HG03025 (cell line): ENCODE data around the gene SKAP1.
A peak's percentile ranks its signal among the peaks of the same experiment; 100 is the strongest.

ENCODE experiments used
- ATAC-seq: cut with Tn5 transposase; IDR thresholded peaks from one replicate; pipeline ENCODE4 v1.9.1; 2021; ENCODE audit warnings: mild to moderate bottlenecking, moderate library complexity; ENCODE audit not compliant: unreplicated experiment, low FRiP score

Gene SKAP1

DNA sequence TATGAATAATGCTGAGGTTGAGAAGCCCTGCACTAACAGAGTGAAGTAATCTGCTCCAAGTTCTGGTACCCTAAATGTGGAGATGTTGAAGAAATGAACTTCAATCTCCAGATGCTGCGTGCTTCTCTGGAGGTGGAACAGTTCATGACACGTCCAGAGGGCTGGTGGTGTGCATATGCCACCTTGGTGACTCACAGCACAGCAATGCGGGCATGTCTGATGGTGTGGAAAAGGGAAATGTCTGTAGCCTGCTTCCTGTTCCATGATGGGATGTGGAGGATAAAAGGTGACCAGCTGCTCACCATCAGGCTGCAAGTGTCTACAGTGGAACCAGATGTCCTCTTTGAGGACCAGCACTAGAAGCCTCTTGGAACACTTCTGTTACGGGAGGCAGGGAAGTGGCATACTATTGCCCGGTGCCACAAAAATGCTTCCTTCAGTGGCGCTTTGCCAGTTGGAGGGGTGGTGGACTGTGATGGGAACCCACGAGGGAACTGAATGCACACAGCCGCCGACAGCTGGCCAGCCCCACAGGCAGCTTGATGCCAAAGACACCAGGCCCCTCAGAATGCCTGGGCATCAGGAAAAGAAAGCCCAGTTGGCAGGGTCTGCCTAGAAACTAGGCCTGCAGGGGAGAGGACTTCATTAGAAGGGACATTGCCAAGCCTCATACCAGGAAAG lies 302.5 kb downstream of the SKAP1 start:
- ATAC-seq: no peak

DNA sequence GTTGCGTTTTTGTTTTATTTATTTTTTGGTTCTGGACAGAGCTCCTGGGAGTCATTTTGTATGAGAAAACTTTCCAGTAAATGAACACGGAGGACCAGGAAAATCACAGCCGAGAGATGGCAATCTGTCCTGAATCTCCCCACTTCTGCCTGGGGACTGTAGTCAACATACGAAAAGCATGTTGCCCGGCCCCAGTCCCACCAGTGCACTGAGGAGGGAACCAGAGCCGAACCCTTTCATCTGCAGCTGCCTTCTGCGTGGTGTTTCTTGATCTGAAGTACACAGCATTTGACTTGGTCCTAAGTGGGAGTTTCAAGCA lies 303.5 kb downstream of the SKAP1 start:
- no peak for ATAC-seq

DNA sequence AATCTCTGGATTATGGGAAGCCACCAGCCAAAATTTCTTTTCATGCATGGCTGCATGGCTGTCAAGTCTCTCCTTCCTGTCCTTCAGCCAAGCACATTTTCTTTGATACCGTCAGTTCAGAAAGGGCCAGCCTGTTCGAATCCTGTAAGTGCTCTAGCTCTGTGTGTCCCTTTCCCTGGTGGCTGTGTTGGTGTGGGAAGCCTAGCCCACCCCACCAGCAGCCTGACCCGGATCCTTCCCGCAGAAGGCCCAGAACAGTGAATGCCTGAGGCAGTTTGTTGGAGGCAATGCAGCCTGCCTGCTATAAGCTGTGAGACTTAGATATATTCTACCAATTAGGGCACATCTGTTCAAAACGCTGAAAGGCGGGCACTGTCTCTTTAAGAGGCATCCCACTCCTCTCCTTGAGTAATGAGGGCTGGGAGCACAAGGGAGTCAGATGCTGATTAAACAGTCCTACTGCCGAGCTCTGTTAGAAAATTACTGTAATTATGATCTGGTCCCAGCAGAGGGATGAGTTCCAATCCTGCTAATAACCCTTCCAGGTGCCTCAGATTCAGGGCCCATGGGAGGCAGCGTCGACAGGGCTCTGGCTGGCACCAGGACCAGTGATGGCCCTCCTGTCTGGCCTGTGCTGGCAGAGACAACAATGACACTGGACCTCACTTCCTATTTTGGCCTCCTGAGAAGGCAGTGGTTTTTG lies 304.0 kb downstream of the SKAP1 start:
- ATAC-seq: no peak

DNA sequence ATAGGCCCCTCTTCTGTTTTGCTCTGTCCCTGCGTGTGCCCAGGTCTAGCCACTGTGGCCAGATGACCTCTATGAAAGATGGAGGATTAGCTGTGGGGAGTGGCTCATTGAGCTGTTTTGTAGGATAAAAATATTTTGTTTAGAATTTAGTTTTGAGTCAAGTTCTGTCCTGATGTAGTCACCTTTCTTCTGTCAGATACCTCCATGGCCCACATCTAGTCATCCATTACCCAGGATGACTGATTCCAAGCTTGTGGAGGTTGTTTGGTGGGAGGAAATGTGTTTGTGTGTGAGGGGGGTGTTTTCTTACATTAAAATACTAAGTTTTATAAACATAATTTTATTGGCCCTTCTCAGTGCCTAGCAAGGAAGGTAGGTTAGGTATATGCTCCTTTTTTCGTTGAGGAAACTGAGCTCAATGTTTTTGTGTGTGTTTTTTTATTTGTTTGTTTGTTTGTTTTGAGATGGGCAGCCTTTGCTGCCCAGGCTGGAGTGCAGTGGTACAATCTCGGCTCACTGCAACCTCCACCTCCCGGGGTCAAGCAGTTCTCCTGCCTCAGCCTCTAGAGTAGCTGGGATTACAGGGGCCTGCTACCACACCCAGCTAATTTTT lies 306.1 kb downstream of the SKAP1 start:
- no peak for ATAC-seq

DNA sequence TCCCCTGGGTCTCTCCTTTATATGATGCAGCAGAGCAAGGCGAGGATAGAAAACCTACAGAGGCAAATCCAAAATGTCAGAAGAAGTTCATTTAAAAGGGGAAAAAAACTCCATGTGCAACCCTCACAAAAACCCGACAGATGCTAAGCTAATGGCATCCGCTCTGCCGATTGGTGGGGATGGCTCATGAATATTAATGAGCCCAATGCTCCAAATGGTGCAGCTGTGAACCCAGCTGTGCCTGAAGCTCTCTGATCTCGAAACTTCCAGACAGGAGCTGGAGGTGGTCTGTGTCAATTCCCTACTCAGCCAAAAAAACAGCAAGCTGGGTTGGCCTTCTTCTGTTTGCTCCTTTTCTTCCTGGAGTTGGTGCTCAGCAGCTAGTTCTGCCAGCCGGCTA lies 306.9 kb downstream of the SKAP1 start:
- ATAC-seq: no peak

DNA sequence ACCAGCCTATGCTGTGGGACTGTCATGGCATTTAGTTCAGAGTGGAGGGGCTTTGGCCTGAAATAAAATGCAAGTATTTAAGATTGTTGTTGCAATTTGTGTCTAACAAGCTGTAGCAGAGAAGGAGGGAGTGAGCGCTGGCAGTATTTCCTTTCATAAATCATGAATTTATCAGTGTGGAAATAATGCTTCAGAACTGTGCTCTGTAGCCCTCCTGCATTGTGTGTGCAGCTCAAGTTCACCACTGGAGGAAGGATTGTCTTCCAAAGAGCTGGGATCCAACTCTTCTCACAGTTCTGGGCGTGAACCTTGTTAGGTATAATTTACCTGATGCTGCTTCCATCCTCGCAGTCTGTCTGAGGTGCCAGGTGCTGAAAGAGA lies 307.4 kb downstream of the SKAP1 start:
- ATAC-seq: no peak

DNA sequence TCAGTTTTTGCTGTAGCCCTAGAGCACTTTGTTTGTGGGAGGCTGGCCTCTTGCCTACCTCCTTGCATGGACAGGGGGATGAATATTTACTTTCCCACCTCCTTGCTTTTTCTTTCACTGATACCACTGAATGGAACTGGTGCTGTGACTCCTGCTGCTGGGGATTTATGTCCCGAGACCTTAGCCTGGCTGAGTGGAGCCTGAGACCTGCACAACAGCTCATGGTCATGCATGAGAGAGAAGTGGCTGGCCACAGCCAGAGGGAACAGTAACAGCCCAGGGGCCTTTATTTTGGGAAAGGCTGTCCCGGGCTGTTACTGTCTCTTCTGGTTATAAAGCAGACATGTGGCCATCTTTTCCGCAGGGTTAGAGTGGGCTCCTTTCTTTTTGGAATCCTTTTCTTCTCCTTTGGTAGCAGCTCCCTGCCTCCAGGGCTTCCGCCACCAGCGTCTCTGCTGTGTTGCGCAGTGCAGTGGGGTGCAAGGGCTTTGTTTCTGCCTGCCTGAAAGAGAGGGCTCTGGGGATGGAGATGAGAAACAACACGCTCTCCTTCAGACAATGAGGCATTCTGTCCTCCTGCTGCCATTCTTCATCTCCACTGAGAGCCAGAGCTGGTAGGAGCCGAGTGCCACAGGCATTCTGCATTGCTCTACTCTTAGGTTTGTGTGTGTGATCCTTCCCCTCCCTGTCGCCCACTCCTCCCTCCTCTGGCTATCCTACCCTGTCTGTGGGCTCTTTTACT lies 307.9 kb downstream of the SKAP1 start:
- no peak for ATAC-seq

DNA sequence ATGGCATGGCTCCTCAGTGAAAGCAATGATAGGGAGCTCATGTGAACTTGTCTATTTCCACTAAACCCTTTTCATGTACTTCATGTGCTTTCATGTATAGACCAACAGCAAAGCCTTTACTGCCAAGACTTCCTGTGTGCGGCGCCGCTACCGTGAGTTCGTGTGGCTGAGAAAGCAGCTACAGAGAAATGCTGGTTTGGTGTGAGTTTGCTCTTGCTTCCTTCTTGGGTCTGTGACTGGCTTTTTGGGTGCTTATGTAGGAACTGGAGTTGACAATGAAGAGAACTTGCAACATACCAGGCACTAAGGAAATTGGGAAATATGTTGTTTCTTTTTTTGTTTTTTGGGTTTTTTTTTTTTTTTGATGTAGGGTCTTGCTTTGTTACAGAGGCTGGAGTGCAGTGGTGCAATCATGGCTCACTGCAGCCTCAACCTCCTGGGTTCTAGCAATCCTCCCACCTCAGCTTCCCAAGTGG lies 316.8 kb downstream of the SKAP1 start:
- ATAC-seq: no peak

DNA sequence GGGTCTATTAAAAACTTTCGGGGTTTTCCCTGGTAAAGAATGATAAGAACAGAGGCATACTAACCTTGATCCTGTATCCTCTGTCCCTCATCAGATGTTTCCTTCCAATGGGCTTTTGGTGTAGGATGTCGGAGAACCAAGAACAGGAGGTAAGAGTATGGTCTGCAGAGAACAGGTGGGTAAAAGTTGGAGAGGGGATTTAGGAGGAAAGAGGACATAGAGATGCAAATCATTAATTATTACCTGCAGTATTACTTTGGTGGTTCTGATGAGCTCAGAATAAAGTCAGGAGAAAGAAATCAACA lies 318.1 kb downstream of the SKAP1 start:
- ATAC-seq: no peak

DNA sequence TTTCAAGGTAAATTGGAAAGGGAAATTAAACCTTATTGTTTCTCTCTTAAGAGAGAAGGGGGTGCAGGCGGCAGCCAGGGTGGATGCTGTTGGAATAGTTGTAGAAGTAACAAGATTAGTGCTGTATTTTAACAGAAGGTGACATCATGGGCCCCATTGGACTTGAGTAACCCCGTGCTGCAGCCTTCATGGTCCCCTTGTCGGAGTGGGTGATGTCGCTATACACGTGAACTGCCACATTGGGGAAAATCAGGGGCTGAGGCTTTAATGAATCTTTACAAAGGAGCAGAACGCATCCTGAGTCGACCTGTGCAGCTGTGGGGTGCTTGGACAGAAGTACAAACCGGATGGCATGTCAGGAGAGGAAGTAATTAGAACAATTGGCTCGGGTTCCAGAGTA lies 319.3 kb downstream of the SKAP1 start:
- ATAC-seq: no peak

DNA sequence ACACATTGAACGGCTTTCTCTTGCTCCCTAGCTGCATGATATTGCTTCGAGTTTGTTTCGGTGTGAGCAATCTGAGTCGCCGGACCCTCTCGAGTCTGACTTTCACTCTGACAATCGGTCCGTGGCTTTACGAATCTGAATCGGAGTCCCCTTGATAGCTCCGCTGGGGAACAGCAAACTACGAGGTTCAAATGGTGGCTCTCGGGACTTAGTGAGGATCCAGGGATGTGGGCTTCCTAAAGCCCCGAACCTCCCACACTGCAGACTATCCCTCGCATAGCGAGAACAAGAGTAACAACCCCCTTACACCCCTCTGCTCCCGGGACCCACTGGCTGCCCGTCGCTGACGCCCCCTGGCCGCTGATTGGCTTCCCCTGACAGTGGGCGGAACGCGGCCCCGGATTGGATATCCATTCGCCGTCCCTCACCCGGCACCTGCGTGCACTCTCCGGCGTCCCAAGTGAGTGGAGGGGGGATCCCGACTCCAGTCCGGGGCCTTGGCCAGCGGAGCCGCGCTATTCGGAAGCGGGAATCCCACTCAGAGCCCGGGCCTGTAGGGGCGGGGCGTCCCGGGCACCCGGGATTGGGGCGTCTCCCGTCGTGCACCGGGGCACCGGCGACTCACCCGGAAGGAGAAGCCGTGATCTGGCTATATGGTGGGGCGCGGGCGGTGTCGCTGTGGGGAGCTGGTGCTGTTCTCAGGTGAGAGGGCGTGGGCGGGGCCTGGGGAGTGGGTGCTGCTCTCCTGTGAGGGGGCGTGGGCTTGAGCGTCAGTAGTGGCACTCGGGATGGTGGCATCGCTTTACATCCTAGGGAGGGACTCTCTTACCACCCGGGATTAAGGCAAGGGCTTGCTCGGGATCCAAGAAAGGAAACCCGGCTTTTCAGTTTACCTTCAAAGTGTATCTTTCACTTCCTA lies 322.6 kb downstream of the SKAP1 start, which contains the start of gene SNX11:
Gene SNX11 (plus strand): TSS at position 630 of the 919 bp plus-strand sequence. CDS start 4,278 bp downstream, outside the sequence.
- ATAC-seq: peak; percentile 73

DNA sequence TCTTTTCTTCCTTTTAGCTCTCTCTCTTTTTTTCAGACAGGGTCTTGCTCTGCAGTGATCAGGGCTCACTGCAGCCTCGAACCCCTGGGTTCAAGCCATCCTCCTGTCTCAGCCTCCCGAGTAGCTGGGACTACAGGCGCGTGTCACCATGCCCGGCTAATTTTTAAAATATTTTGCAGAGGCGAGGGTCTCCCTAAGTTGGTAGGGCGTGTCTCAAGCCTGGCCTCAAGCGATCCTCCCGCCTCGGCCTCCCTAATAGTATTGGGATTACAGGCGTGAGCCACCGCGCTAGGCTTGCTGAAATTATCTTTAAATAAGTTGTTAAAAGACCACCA lies 323.2 kb downstream of the SKAP1 start:
- no peak for ATAC-seq

DNA sequence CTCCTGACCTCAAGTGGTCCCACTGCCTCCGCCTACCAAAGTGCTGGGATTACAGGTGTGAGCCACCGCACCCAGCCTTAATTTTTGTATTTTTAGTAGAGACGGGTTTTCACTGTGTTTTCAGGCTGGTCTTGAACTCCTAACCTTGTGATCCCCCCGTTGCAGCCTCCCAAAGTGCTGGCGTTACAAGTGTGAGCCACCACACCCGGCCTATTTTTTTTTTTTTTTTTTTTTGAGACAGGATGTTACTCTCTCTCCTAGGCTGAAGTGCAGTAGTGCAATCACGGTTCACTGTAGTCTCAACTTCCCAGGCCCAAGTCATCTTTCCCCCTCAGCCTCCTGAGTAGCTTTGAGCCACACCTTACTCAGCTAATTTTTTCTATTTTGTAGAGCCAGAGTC lies 325.6 kb downstream of the SKAP1 start:
- no peak for ATAC-seq

DNA sequence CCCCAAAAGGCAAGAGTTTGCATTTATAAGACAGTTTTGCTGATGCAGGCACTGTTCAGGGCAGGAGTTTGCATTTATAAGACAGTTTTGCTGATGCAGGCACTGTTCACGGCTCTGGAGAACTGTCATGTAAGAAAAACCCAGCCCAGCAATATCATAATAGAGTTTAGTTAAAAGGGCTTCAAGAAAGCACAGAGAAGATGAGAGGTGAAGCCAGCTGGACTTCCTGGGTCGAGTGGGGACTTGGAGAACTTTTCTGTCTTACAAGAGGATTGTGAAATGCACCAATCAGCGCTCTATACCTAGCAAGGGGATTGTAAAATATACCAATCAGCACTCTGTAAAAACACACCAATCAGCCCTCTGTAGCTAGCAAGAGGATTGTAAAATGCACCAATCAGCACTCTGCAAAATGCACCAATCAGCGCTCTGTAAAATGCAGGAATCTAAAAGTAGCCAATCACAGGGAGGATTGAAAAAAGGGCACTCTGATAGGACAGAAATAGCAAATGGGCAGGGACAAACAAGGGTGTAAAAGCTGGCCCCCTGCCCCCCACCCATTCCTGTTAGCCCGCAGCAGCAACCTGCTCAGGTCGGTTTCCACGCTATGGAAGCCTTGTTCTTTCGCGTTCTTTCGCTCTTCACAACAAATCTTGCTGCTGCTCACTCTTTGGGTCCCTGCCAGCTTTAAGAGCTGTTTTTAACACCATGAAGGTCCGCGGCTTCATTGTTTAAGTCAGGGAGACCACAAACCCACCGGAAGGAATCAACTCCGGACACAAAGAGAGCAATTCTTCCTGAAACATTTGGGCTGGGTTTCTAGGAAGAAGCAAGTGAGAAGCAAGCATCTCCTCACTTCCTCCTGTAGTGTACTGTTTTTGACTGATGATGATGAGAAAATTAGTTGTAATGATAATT lies 327.0 kb downstream of the SKAP1 start:
- no peak for ATAC-seq

DNA sequence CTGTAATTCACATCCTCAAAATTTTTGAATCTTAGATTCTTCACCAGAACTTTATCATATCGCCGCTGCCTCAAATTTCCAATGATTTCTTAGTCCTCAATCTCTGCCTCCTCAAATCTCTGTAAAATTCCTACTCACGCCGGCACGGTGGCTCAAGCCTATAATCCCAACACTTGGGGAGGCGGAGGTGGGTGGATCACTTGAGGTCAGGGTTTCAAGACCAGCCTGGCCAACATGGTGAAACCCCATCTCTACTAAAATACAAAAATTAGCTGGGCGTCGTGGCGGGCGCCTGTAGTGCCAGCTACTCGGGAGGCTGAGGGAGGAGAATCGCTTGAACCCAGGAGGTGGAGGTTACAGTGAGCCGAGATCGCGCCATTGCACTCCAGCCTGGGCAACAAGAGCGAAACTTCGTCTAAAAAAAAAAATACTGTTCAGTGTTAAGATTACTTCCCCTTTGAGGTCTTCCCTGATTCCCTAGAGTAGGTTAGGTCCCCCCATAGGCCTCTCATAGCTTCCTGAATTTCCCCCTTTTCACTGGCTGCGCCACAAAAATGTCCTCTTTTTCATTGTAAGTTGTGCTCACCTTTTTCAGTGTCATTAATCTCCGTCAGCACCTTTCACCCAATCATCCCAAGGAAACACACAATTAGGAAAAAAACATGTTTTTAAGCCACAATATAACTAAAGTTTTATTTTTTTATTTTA lies 327.8 kb downstream of the SKAP1 start:
- ATAC-seq: no peak

DNA sequence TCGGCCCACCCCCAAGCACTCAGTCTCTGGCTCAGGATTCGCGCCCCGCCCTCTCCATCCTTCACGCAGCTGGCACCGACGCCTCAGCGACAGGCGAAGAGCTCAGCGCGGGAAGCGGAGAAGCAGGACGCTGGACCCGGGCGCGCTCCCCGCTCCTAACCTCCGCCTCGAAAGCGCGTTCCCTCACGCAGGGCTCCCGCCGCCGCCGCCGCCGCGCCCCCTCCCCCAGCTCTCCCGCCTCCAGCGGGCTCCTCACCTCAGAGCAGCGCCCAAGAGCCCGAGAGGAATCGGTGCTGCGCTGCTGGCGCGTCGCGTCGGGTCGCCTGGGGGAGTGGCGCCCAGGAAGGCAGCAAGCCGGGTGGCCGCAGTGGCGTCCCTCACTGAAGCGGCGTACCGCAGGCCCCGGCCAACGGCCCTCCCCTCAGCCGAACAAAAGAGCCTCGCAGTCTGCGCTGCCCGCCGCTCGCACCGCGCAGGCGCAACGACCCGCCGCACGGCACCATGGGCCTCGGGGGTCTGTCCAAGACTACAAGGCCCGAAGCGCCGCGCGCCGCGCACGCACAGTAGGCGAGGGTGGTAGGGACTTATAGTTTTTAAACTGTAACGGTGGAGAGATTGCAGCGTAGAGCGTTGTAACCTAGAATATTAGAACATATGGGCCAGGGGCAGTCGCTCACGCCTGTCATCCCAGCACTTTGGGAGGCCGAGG lies 328.8 kb downstream of the SKAP1 start, which contains the start of gene CBX1:
Gene CBX1 (minus strand): TSS at position 467 of the 709 bp plus-strand sequence. CDS start 24,474 bp downstream, outside the sequence.
- peak; percentile 78 for ATAC-seq

DNA sequence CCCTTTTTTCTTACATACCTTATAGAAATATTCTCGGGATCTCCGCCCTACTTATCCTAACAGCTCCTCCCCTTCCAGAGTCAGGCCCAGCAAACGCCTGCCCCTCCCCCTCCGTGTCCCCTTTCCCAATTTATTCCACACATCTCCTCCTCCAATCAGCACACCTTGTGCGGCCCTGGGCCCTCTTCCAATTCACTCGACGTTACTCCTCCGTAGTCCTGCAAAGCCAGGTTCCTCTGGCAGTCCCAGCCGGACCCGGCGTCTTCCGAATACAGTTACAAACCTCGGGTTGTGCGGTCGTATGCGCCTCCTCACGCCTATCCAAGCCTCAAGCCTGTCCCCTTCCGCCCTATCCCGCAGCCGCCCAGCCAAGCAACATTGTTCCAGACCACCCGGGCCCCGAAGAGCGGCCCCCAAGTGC lies 329.4 kb downstream of the SKAP1 start:
- no peak for ATAC-seq

DNA sequence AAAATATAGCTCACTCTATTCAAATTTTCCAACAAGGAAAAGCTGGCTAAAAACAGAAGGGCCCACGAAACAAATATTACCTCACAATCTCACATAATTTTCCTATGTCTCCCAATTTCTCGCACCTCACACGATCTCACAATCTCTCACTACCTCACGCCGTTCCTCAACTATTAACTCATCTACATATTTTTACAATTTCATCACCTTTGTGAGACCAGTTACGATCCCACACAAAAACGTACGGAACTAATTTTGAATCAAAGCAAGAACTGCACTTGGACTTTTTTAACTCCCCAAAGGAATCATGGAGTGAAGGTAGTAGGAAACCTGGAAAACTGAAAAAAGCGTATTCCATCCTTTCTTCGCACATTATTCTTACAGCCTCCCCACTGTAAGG lies 329.9 kb downstream of the SKAP1 start:
- ATAC-seq: no peak
